ENCODE results near the gene LSMEM2. TPM values are rescaled to one million over a fixed set of nuclear protein-coding genes. Genes with fewer than 3 reads are reported as not detected.
A peak's percentile ranks its signal among the peaks of the same experiment; 100 is the strongest.
"Not testable (repeated sequence)": the region's sequence is repeated elsewhere in the genome, so short reads cannot be mapped to it uniquely, and the experiment has no call there.

Gene LSMEM2
- total RNA-seq, 1 donor from 2014 or later, result 15.1 TPM

GRCh38 chr3:50268703-50269451 is 10.0 kb upstream of the LSMEM2 start, which contains the start of gene SEMA3B:
Gene SEMA3B, plus strand, starts transcription at chr3:50269147. Its CDS starts 94 bp downstream, at chr3:50269241.
- Histone ChIP-seq H3K4me3 (ENCODE audit: low read length in 3 of 3) (peak within 1 kb of the TSS; percentile 74 to 87 (median 76)), H3K27me3 (ENCODE audit: control insufficient read depth in 3 of 3, insufficient read depth in 3 of 3, low read length in 3 of 3) (no peaks in the 10 kb centered on the region), H3K4me1 (ENCODE audit: control insufficient read depth in 3 of 3, insufficient read depth in 3 of 3, low read length in 3 of 3) (peaks cover 68 to 82% (median 70%) of the 10 kb centered on the region in 3 donors), H3K9ac (ENCODE audit: low read depth in 1 of 3, low read length in 3 of 3) (peak within 1 kb of the TSS; percentile 83 to 90 (median 86)), H3K9me3 (ENCODE audit: control insufficient read depth in 3 of 3, low read length in 3 of 3) (no peaks in the 10 kb centered on the region), H3K27ac (ENCODE audit: low read depth, low read length) (peak within 1 kb of the TSS; percentile 79), H3K36me3 (ENCODE audit: control insufficient read depth in 3 of 3, insufficient read depth in 3 of 3, low read length in 3 of 3) (no peaks in the 10 kb centered on the region)

- Histone ChIP-seq H3K27ac (ENCODE audit: low read depth, low read length) (peak overlapping the region; percentile 69), H3K36me3 (ENCODE audit: control insufficient read depth in 3 of 3, insufficient read depth in 3 of 3, low read length in 3 of 3) (no peaks in the 10 kb centered on the region), H3K4me3 (ENCODE audit: low read length in 3 of 3) (peak overlapping the region; percentile 24 to 76 (median 64)), H3K27me3 (ENCODE audit: control insufficient read depth in 3 of 3, insufficient read depth in 3 of 3, low read length in 3 of 3) (peaks cover 0 to 1% (median 0%) of the 10 kb centered on the region in 3 donors), H3K4me1 (ENCODE audit: control insufficient read depth in 3 of 3, insufficient read depth in 3 of 3, low read length in 3 of 3) (peaks cover 66 to 80% (median 69%) of the 10 kb centered on the region in 3 donors), H3K9me3 (ENCODE audit: control insufficient read depth in 3 of 3, low read length in 3 of 3) (no peaks in the 10 kb centered on the region), H3K9ac (ENCODE audit: low read depth in 1 of 3, low read length in 3 of 3) (peak overlapping the region; percentile 64 to 90 (median 70))
Measured at GRCh38 chr3:50269460-50269859, 9.4 kb upstream of the LSMEM2 start.

- Histone ChIP-seq H3K36me3 (ENCODE audit: control insufficient read depth in 3 of 3, insufficient read depth in 3 of 3, low read length in 3 of 3) (no peaks in the 10 kb centered on the region), H3K27ac (ENCODE audit: low read depth, low read length) (no peak overlapping the region), H3K27me3 (ENCODE audit: control insufficient read depth in 3 of 3, insufficient read depth in 3 of 3, low read length in 3 of 3) (peaks cover 0 to 3% (median 0%) of the 10 kb centered on the region in 3 donors), H3K9ac (ENCODE audit: low read depth in 1 of 3, low read length in 3 of 3) (peak overlapping the region; percentile 21 to 90 (median 64)), H3K4me1 (ENCODE audit: control insufficient read depth in 3 of 3, insufficient read depth in 3 of 3, low read length in 3 of 3) (peaks cover 62 to 77% (median 68%) of the 10 kb centered on the region in 3 donors), H3K9me3 (ENCODE audit: control insufficient read depth in 3 of 3, low read length in 3 of 3) (no peaks in the 10 kb centered on the region), H3K4me3 (ENCODE audit: low read length in 3 of 3) (peak overlapping the region in 2 of 3 donors; percentile 64 to 76)
Measured at GRCh38 chr3:50269977-50270413, 8.9 kb upstream of the LSMEM2 start.

- Histone ChIP-seq H3K9ac (ENCODE audit: low read depth in 1 of 3, low read length in 3 of 3) (peak overlapping the region in 1 of 3 donors; percentile 90), H3K36me3 (ENCODE audit: control insufficient read depth in 3 of 3, insufficient read depth in 3 of 3, low read length in 3 of 3) (no peaks in the 10 kb centered on the region), H3K4me3 (ENCODE audit: low read length in 3 of 3) (peak overlapping the region in 1 of 3 donors; percentile 76), H3K27ac (ENCODE audit: low read depth, low read length) (no peak overlapping the region), H3K9me3 (ENCODE audit: control insufficient read depth in 3 of 3, low read length in 3 of 3) (no peaks in the 10 kb centered on the region), H3K4me1 (ENCODE audit: control insufficient read depth in 3 of 3, insufficient read depth in 3 of 3, low read length in 3 of 3) (peaks cover 56 to 71% (median 61%) of the 10 kb centered on the region in 3 donors), H3K27me3 (ENCODE audit: control insufficient read depth in 3 of 3, insufficient read depth in 3 of 3, low read length in 3 of 3) (peaks cover 0 to 3% (median 0%) of the 10 kb centered on the region in 3 donors)
Measured at GRCh38 chr3:50270422-50271224, 8.3 kb upstream of the LSMEM2 start.

- Histone ChIP-seq H3K4me3 (ENCODE audit: low read length in 3 of 3) (no peak overlapping the region), H3K4me1 (ENCODE audit: control insufficient read depth in 3 of 3, insufficient read depth in 3 of 3, low read length in 3 of 3) (peaks cover 48 to 63% (median 53%) of the 10 kb centered on the region in 3 donors), H3K27ac (ENCODE audit: low read depth, low read length) (no peak overlapping the region), H3K9me3 (ENCODE audit: control insufficient read depth in 3 of 3, low read length in 3 of 3) (no peaks in the 10 kb centered on the region), H3K36me3 (ENCODE audit: control insufficient read depth in 3 of 3, insufficient read depth in 3 of 3, low read length in 3 of 3) (no peaks in the 10 kb centered on the region), H3K27me3 (ENCODE audit: control insufficient read depth in 3 of 3, insufficient read depth in 3 of 3, low read length in 3 of 3) (peaks cover 0 to 7% (median 0%) of the 10 kb centered on the region in 3 donors), H3K9ac (ENCODE audit: low read depth in 1 of 3, low read length in 3 of 3) (no peak overlapping the region)
Measured at GRCh38 chr3:50271314-50271936, 7.5 kb upstream of the LSMEM2 start.

- Histone ChIP-seq H3K9ac (ENCODE audit: low read depth in 1 of 3, low read length in 3 of 3) (peak overlapping the region in 1 of 3 donors; percentile 75), H3K4me1 (ENCODE audit: control insufficient read depth in 3 of 3, insufficient read depth in 3 of 3, low read length in 3 of 3) (peaks cover 38 to 52% (median 43%) of the 10 kb centered on the region in 3 donors)
- not testable (repeated sequence) for H3K27me3 ChIP-seq (ENCODE audit: control insufficient read depth in 3 of 3, insufficient read depth in 3 of 3, low read length in 3 of 3); H3K27ac ChIP-seq (ENCODE audit: low read depth, low read length); H3K9me3 ChIP-seq (ENCODE audit: control insufficient read depth in 3 of 3, low read length in 3 of 3); H3K4me3 ChIP-seq (ENCODE audit: low read length in 3 of 3); H3K36me3 ChIP-seq (ENCODE audit: control insufficient read depth in 3 of 3, insufficient read depth in 3 of 3, low read length in 3 of 3)
Measured at GRCh38 chr3:50272538-50272910, 6.4 kb upstream of the LSMEM2 start.

- peak overlapping the region; percentile 16 to 76 (median 52) for H3K4me3 ChIP-seq (ENCODE audit: low read length in 3 of 3)
- H3K27ac ChIP-seq (ENCODE audit: low read depth, low read length), result no peak overlapping the region
- H3K9me3 ChIP-seq (ENCODE audit: control insufficient read depth in 3 of 3, low read length in 3 of 3), result no peaks in the 10 kb centered on the region
- peak overlapping the region; percentile 2 to 75 (median 73) for H3K9ac ChIP-seq (ENCODE audit: low read depth in 1 of 3, low read length in 3 of 3)
- peaks cover 35 to 50% (median 43%) of the 10 kb centered on the region in 3 donors for H3K4me1 ChIP-seq (ENCODE audit: control insufficient read depth in 3 of 3, insufficient read depth in 3 of 3, low read length in 3 of 3)
- H3K27me3 ChIP-seq (ENCODE audit: control insufficient read depth in 3 of 3, insufficient read depth in 3 of 3, low read length in 3 of 3), result peaks cover 0 to 8% (median 0%) of the 10 kb centered on the region in 3 donors
- no peaks in the 10 kb centered on the region for H3K36me3 ChIP-seq (ENCODE audit: control insufficient read depth in 3 of 3, insufficient read depth in 3 of 3, low read length in 3 of 3)
Measured at GRCh38 chr3:50272911-50273688, 5.8 kb upstream of the LSMEM2 start.

GRCh38 chr3:50273689-50274065 is 5.2 kb upstream of the LSMEM2 start:
- H3K9me3 ChIP-seq (ENCODE audit: control insufficient read depth in 3 of 3, low read length in 3 of 3), result no peaks in the 10 kb centered on the region
- H3K4me3 ChIP-seq (ENCODE audit: low read length in 3 of 3), result no peak overlapping the region
- H3K27me3 ChIP-seq (ENCODE audit: control insufficient read depth in 3 of 3, insufficient read depth in 3 of 3, low read length in 3 of 3), result peaks cover 0 to 8% (median 0%) of the 10 kb centered on the region in 3 donors
- no peaks in the 10 kb centered on the region for H3K36me3 ChIP-seq (ENCODE audit: control insufficient read depth in 3 of 3, insufficient read depth in 3 of 3, low read length in 3 of 3)
- H3K9ac ChIP-seq (ENCODE audit: low read depth in 1 of 3, low read length in 3 of 3), result peak overlapping the region in 1 of 3 donors; percentile 73
- H3K27ac ChIP-seq (ENCODE audit: low read depth, low read length), result no peak overlapping the region
- peaks cover 35 to 50% (median 43%) of the 10 kb centered on the region in 3 donors for H3K4me1 ChIP-seq (ENCODE audit: control insufficient read depth in 3 of 3, insufficient read depth in 3 of 3, low read length in 3 of 3)
